ENCODE data around the gene ACAA1. TPM values are rescaled to one million over a fixed set of nuclear protein-coding genes. Genes with fewer than 3 reads are reported as not detected.
A peak's percentile ranks its signal among the peaks of the same experiment; 100 is the strongest.

ACAA1 gene
- total and polyA plus RNA-seq, 9 of the 15 experiments (the other 6 are each of a cell fraction or from before 2014, with no cell fraction given) = 4.0 to 88.9 (median 57.2) TPM

DNA sequence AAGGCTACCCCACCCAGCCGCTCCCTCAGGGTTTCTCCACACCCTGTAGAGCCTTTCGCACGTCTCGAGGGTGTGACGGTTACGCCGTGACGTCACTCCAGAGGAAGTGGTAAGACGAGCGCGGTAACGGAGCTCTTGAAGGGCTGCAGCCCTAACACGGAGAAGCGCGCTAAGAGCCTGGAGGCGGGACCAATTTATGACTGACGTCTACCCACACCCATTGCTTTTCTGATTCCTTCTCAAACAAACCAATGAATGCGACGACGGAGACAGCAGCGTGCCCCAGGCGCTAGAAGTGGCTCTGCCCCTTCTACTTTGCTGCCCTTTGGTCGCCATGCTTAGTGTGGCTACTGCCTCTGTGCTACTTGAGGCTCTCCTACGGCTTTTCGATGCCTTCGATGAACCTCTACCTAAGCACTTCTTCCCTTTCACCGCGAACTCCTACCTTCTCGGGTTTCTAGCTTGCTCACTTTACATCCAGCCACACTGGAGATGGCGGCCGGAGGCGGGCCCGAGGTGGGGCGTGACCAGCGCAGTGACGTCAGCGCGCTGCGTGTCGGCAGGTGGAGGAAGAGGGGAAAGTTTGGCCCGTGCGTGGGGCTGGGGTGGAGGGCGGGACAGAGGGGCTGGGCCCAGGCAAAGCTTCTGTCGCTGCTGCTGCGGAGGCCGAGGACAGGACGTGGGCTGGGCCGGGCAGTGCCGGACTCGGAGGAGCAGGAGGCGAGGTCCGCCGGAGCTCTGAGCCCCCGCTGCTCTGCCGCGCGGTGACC lies 28.2 kb upstream of the ACAA1 start, which contains the start of gene OXSR1 (continued):
- TF ChIP-seq ZBTB7A (IDR thresholded peaks at IDR 0.05; ENCODE audit: borderline replicate concordance, control insufficient read depth, low read depth, low read length) (no peak), ZSCAN29 (IDR thresholded peaks at IDR 0.05) (no peak), ARNT (IDR thresholded peaks at IDR 0.05) (peak; percentile 82 to 98), PHF21A (IDR thresholded peaks at IDR 0.05; ENCODE audit: borderline replicate concordance, low read depth) (no peak), RNF2 (IDR thresholded peaks at IDR 0.05) (peak; percentile 86), EWSR1 (IDR thresholded peaks at IDR 0.05; ENCODE audit: borderline replicate concordance, low read depth, partially characterized antibody) (no peak), SPI1 (IDR thresholded peaks at IDR 0.05; ENCODE audit: borderline replicate concordance, low read depth, low read length) (peak; percentile 90), RBM25 (IDR thresholded peaks at IDR 0.05; ENCODE audit: low read depth, low read length, severe bottlenecking) (peak; percentile 85), ZNF280B (CRISPR knock-in tag; IDR thresholded peaks at IDR 0.05) (no peak), CHAMP1 (IDR thresholded peaks at IDR 0.05) (no peak), KLF13 (tag; IDR thresholded peaks at IDR 0.05; ENCODE audit: borderline replicate concordance, low read depth) (peak; percentile 85; the same call in 1 of the 2 replicates), PRPF4 (IDR thresholded peaks at IDR 0.05; ENCODE audit: insufficient read depth, low read depth, low read length, poor library complexity, severe bottlenecking) (no peak), TCF15 (CRISPR knock-in tag; IDR thresholded peaks at IDR 0.05) (no peak), MCM3 (IDR thresholded peaks at IDR 0.05) (no peak), STAT5A (IDR thresholded peaks at IDR 0.05; ENCODE audit: borderline replicate concordance, low read length) (peak; percentile 27; the same call in 1 of the 2 replicates), NRF1 (conservative IDR thresholded peaks at IDR 0.05 in 1 of 2, IDR thresholded peaks at IDR 0.05 in 1 of 2) (peak; percentile 77 to 80), SNRNP70 (optimal IDR thresholded peaks at IDR 0.05; ENCODE audit: low read depth, low read length) (no peak), ZNF146 (CRISPR knock-in tag; IDR thresholded peaks at IDR 0.05; ENCODE audit: unreplicated experiment) (no peak)
- TF ChIP-seq, protein P1, sequence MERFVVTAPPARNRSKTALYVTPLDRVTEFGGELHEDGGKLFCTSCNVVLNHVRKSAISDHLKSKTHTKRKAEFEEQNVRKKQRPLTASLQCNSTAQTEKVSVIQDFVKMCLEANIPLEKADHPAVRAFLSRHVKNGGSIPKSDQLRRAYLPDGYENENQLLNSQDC (CRISPR knock-in tag; IDR thresholded peaks at IDR 0.05) = 0 out of 2 replicates have a peak, but pooled peaks have one; percentile 40
- TF ChIP-seq, protein P2, sequence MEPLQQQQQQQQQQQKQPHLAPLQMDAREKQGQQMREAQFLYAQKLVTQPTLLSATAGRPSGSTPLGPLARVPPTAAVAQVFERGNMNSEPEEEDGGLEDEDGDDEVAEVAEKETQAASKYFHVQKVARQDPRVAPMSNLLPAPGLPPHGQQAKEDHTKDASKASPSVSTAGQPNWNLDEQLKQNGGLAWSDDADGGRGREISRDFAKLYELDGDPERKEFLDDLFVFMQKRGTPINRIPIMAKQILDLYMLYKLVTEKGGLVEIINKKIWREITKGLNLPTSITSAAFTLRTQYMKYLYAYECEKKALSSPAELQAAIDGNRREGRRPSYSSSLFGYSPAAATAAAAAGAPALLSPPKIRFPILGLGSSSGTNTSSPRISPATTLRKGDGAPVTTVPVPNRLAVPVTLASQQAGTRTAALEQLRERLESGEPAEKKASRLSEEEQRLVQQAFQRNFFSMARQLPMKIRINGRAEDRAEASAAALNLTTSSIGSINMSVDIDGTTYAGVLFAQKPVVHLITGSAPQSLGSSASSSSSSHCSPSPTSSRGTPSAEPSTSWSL (CRISPR knock-in tag; IDR thresholded peaks at IDR 0.05; ENCODE audit: borderline replicate concordance) = no peak

Data from K562 (cell line).